ENCODE measurements around the gene DNAH17.

- no peak for TF ChIP-seq CTCF (tag by site-specific recombination; IDR thresholded peaks at IDR 0.05)
- no peak for TF ChIP-seq ZSCAN30 (tag by site-specific recombination; IDR thresholded peaks at IDR 0.05)
- TF ChIP-seq ZBTB49 (tag by site-specific recombination; IDR thresholded peaks at IDR 0.05; ENCODE audit: low read depth), result no peak
- no peak for TF ChIP-seq ZNF292 (tag by site-specific recombination; IDR thresholded peaks at IDR 0.05; ENCODE audit: borderline replicate concordance, low read depth)
- TF ChIP-seq TCF7L2 (IDR thresholded peaks at IDR 0.05; ENCODE audit: borderline replicate concordance, low read depth, low read length), result no peak
- no peak for TF ChIP-seq ZNF169 (tag by site-specific recombination; IDR thresholded peaks at IDR 0.05)
- TF ChIP-seq ZNF398 (tag by site-specific recombination; IDR thresholded peaks at IDR 0.05), result no peak
- no peak for TF ChIP-seq ZNF585B (tag by site-specific recombination; IDR thresholded peaks at IDR 0.05)
- no peak for TF ChIP-seq KLF10 (tag by site-specific recombination; IDR thresholded peaks at IDR 0.05)
- TF ChIP-seq REST (tag by site-specific recombination; IDR thresholded peaks at IDR 0.05), result no peak
- TF ChIP-seq ZNF24 (tag by site-specific recombination; IDR thresholded peaks at IDR 0.05), result no peak
- no peak for TF ChIP-seq YY1 (tag by site-specific recombination; IDR thresholded peaks at IDR 0.05)
Measured at GRCh38 chr17:78555746-78556401, 21.3 kb downstream of the DNAH17 start.

Measured in HEK293 (cell line).